Smooth muscle cell (in vitro differentiated cells): ENCODE measurements around the gene PIK3R1. TPM values are rescaled to one million over a fixed set of nuclear protein-coding genes. Genes with fewer than 3 reads are reported as not detected.

Experiments
- DNase-seq: peaks from one replicate; lab custom pipeline; 2025; ENCODE audit not compliant: unreplicated experiment; lab: John Stamatoyannopoulos, UW
- H2AFZ ChIP-seq: fragments of 200-600 bp; sonication (generic); 2 replicates; pipeline ENCODE4 v1.6.0; 2016; ENCODE audit warnings: antibody characterized with exemption, low read depth, mild to moderate bottlenecking
- H3F3A ChIP-seq: fragments of 200-600 bp; sonication (generic); 2 replicates; pipeline ENCODE4 v1.6.0; 2017; ENCODE audit warnings: antibody characterized with exemption, low read depth
- H3K27ac ChIP-seq: fragments of 200-600 bp; sonication (generic); 2 replicates; pipeline ENCODE4 v1.5.1; 2016; ENCODE audit warnings: low read depth, mild to moderate bottlenecking
- H3K27me3 ChIP-seq: fragments of 200-600 bp; sonication (generic); 2 replicates; pipeline ENCODE4 v1.6.1; 2016; ENCODE audit warnings: low read depth, mild to moderate bottlenecking
- H3K36me3 ChIP-seq: fragments of 200-600 bp; sonication (generic); 2 replicates; pipeline ENCODE4 v1.5.1; 2016; ENCODE audit warnings: low read depth
- H3K4me1 ChIP-seq: fragments of 200-600 bp; sonication (generic); 2 replicates; pipeline ENCODE4 v1.5.1; 2016; ENCODE audit warnings: low read depth
- H3K4me2 ChIP-seq: fragments of 200-600 bp; sonication (generic); 2 replicates; pipeline ENCODE4 v1.6.0; 2016; ENCODE audit warnings: mild to moderate bottlenecking
- H3K4me3 ChIP-seq: fragments of 200-600 bp; sonication (generic); 2 replicates; pipeline ENCODE4 v1.5.1; 2016; ENCODE audit warnings: mild to moderate bottlenecking
- H3K79me2 ChIP-seq: fragments of 200-600 bp; sonication (generic); 2 replicates; pipeline ENCODE4 v1.6.0; 2016; ENCODE audit warnings: low read depth, mild to moderate bottlenecking
- H3K9ac ChIP-seq: fragments of 200-600 bp; sonication (generic); 2 replicates; pipeline ENCODE4 v1.6.0; 2016; ENCODE audit warnings: low read depth
- H3K9me3 ChIP-seq: fragments of 200-600 bp; sonication (generic); replicated peaks from 2 replicates; pipeline ENCODE4 v1.5.1; 2016; ENCODE audit warnings: low read depth
- H4K20me1 ChIP-seq: fragments of 200-600 bp; sonication (generic); 2 replicates; pipeline ENCODE4 v1.6.0; 2016; ENCODE audit warnings: low read depth
- CTCF ChIP-seq: fragments of 200-600 bp; sonication (generic); IDR thresholded peaks from 2 replicates; pipeline ENCODE4 v1.5.1; 2017; ENCODE audit warnings: borderline replicate concordance, mild to moderate bottlenecking, antibody characterized with exemption; ENCODE audit not compliant: insufficient read depth, poor library complexity, severe bottlenecking
- WGBS: methylation state at CpG from one replicate; pipeline ENCODE4 v1.1.7; 2016; ENCODE audit warnings: low lambda C conversion rate; 5-methylcytosine and 5-hydroxymethylcytosine counted together
- polyA plus RNA-seq: library from polyadenylated mRNA; unstranded; fragments of >200 nt; fragmentation: Nextera tagmentation; extraction: Ambion mirVana; gene quantifications from 2 replicates; pipeline ENCODE4 v1.2.1, GENCODE V29; 2016
- total RNA-seq: library from RNA; depleted of rRNA; stranded (reverse); fragments of >200 nt; gene quantifications from 2 replicates; pipeline ENCODE4 v1.2.3, GENCODE V29; 2014

PIK3R1 gene
- total and polyA plus RNA-seq, 2 experiments from 2014 or later, result 5.3 to 63.6 TPM

GRCh38 chr5:68305223-68305870 is 89.8 kb downstream of the PIK3R1 start:
- no peak overlapping the region for H3K9ac ChIP-seq
- no peak for TF ChIP-seq CTCF
- WGBS, result 91% methylated on average over 1 of the region's 1 CpG

GRCh38 chr5:68306361-68307014 is 90.9 kb downstream of the PIK3R1 start:
- no peak overlapping the region for H2AFZ ChIP-seq
- H4K20me1 ChIP-seq, result no peaks in the 10 kb centered on the region
- no peaks in the 10 kb centered on the region for H3F3A ChIP-seq
- 71% methylated on average over 7 of the region's 7 CpGs for WGBS
- H3K79me2 ChIP-seq, result no peaks in the 10 kb centered on the region
- no peaks in the 10 kb centered on the region for H3K9me3 ChIP-seq
- no peak for DNase-seq
- H3K36me3 ChIP-seq, result no peaks in the 10 kb centered on the region
- no peak overlapping the region for H3K4me3 ChIP-seq
- no peaks in the 10 kb centered on the region for H3K27me3 ChIP-seq
- no peaks in the 10 kb centered on the region for H3K4me1 ChIP-seq
- H3K27ac ChIP-seq, result no peak overlapping the region
- no peak for TF ChIP-seq CTCF
- no peak overlapping the region for H3K4me2 ChIP-seq
- no peak overlapping the region for H3K9ac ChIP-seq

More at GRCh38 chr5:68305223-68305870, 89.8 kb downstream of the PIK3R1 start:
- Histone ChIP-seq H3F3A (no peaks in the 10 kb centered on the region), H4K20me1 (no peaks in the 10 kb centered on the region), H3K4me2 (no peak overlapping the region), H2AFZ (no peak overlapping the region), H3K4me1 (no peaks in the 10 kb centered on the region), H3K79me2 (no peaks in the 10 kb centered on the region), H3K27me3 (no peaks in the 10 kb centered on the region), H3K27ac (no peak overlapping the region), H3K9me3 (no peaks in the 10 kb centered on the region), H3K36me3 (no peaks in the 10 kb centered on the region), H3K4me3 (no peak overlapping the region)
- no peak for DNase-seq

- Histone ChIP-seq H3K9me3 (no peaks in the 10 kb centered on the region), H3K9ac (no peak overlapping the region), H3F3A (no peaks in the 10 kb centered on the region), H4K20me1 (no peaks in the 10 kb centered on the region), H3K79me2 (no peaks in the 10 kb centered on the region), H3K27ac (no peak overlapping the region), H2AFZ (no peak overlapping the region), H3K4me3 (no peak overlapping the region), H3K4me2 (no peak overlapping the region), H3K27me3 (no peaks in the 10 kb centered on the region), H3K4me1 (no peaks in the 10 kb centered on the region), H3K36me3 (no peaks in the 10 kb centered on the region)
- TF ChIP-seq CTCF, result no peak
- no peak for DNase-seq
- WGBS, result 39% methylated on average over 2 of the region's 2 CpGs
These were observed 97.8 kb downstream of the PIK3R1 start for GRCh38 chr5:68313336-68313735.

GRCh38 chr5:68314465-68314864 is 98.9 kb downstream of the PIK3R1 start:
- 82% methylated on average over 2 of the region's 2 CpGs for WGBS
- no peak for TF ChIP-seq CTCF
- H3K4me1 ChIP-seq, result no peaks in the 10 kb centered on the region
- no peak overlapping the region for H3K9ac ChIP-seq
- no peaks in the 10 kb centered on the region for H3K79me2 ChIP-seq
- no peaks in the 10 kb centered on the region for H4K20me1 ChIP-seq
- DNase-seq, result no peak
- H2AFZ ChIP-seq, result no peak overlapping the region
- H3K27me3 ChIP-seq, result no peaks in the 10 kb centered on the region
- no peaks in the 10 kb centered on the region for H3K9me3 ChIP-seq
- no peak overlapping the region for H3K4me3 ChIP-seq
- H3K36me3 ChIP-seq, result no peaks in the 10 kb centered on the region
- no peaks in the 10 kb centered on the region for H3F3A ChIP-seq
- no peak overlapping the region for H3K27ac ChIP-seq
- no peak overlapping the region for H3K4me2 ChIP-seq
